Left renal pelvis (tissue), 4 donors: ENCODE results near the gene HMGCR. TPM values are rescaled to one million over a fixed set of nuclear protein-coding genes. Genes with fewer than 3 reads are reported as not detected.
A peak's percentile ranks its signal among the peaks of the same experiment; 100 is the strongest.

ENCODE experiments used
- DNase-seq, 4 donors: peaks; one replicate each; pipeline ENCODE4 v3.0.0-alpha.2; 2013; ENCODE audit warnings: low read depth in 4 of 4, low spot score in 3 of 4
- polyA plus RNA-seq, 4 donors: library from polyadenylated mRNA; unstranded; fragments of 120-200 nt; gene quantifications; one replicate each; pipeline ENCODE4 v1.2.1, GENCODE V29; 2013; ENCODE audit not compliant: insufficient read length in 4 of 4

The HMGCR gene
- polyA plus RNA-seq, 4 donors, result 46.5 to 90.7 (median 75.9) TPM

GRCh38 chr5:75340714-75341478, 3.9 kb downstream of the HMGCR start:
- no peak for DNase-seq

GRCh38 chr5:75341934-75342333, 4.9 kb downstream of the HMGCR start:
- no peak for DNase-seq

- DNase-seq, result no peak
These were observed 5.8 kb downstream of the HMGCR start for GRCh38 chr5:75342836-75343235.

- DNase-seq, result no peak
These were observed 11.2 kb downstream of the HMGCR start for GRCh38 chr5:75348241-75348640.

GRCh38 chr5:75349663-75350062, 12.6 kb downstream of the HMGCR start:
- DNase-seq, result no peak

- no peak for DNase-seq
These were observed 14.3 kb downstream of the HMGCR start for GRCh38 chr5:75351139-75351926.

- DNase-seq, result no peak
These were observed 18.2 kb downstream of the HMGCR start for GRCh38 chr5:75355236-75355635.

- no peak for DNase-seq
These were observed 19.7 kb downstream of the HMGCR start for GRCh38 chr5:75356719-75357118.

- no peak for DNase-seq
These were observed 21.1 kb downstream of the HMGCR start for GRCh38 chr5:75358117-75358516.

GRCh38 chr5:75361310-75361709, 24.3 kb downstream of the HMGCR start:
- DNase-seq, result no peak

- DNase-seq, result no peak
These were observed 25.5 kb downstream of the HMGCR start for GRCh38 chr5:75362474-75362975.

- DNase-seq, result no peak
These were observed 26.1 kb downstream of the HMGCR start for GRCh38 chr5:75363111-75363510.

GRCh38 chr5:75363726-75364495, 26.9 kb downstream of the HMGCR start:
- no peak for DNase-seq

GRCh38 chr5:75364571-75365280, 27.7 kb downstream of the HMGCR start:
- no peak for DNase-seq

- DNase-seq, result no peak
These were observed 28.7 kb downstream of the HMGCR start for GRCh38 chr5:75365740-75366139.

GRCh38 chr5:75366787-75367186, 29.8 kb downstream of the HMGCR start:
- no peak for DNase-seq

- DNase-seq, result no peak
These were observed 30.4 kb downstream of the HMGCR start for GRCh38 chr5:75367401-75367800.

- DNase-seq, result no peak
These were observed 31.4 kb downstream of the HMGCR start for GRCh38 chr5:75368391-75368790.

- peak in 1 of 4 donors; percentile 10 for DNase-seq
These were observed 36.8 kb downstream of the HMGCR start for GRCh38 chr5:75373862-75374261.

- no peak for DNase-seq
These were observed 37.4 kb downstream of the HMGCR start for GRCh38 chr5:75374394-75374814.
